Prostate gland (tissue), 2 donors: ENCODE results near the gene CD63.

Experiments
- POLR2A ChIP-seq: fragments of 450-650 bp; IDR thresholded peaks from one replicate; pipeline ENCODE4 v1.6.1; 2016; ENCODE audit warnings: antibody characterized with exemption, mild to moderate bottlenecking
- POLR2AphosphoS5 ChIP-seq: sonication (generic); formaldehyde crosslinking; IDR thresholded peaks from one replicate; pipeline ENCODE4 v1.6.1; 2017; ENCODE audit warnings: antibody characterized with exemption
- TF ChIP-seq, protein P1 (sequence below), 4 experiments: fragments of 200-600 bp in 2 of 4; fragments of 450-650 bp in 2 of 4; sonication (generic) in 2 of 4; IDR thresholded peaks; 1 replicate in 3 of 4; 2 replicates in 1 of 4; pipeline ENCODE4 v1.5.1; 2016 to 2019; ENCODE audit warnings: antibody characterized with exemption in 4 of 4, mild to moderate bottlenecking in 2 of 4, moderate library complexity in 2 of 4

DNA sequence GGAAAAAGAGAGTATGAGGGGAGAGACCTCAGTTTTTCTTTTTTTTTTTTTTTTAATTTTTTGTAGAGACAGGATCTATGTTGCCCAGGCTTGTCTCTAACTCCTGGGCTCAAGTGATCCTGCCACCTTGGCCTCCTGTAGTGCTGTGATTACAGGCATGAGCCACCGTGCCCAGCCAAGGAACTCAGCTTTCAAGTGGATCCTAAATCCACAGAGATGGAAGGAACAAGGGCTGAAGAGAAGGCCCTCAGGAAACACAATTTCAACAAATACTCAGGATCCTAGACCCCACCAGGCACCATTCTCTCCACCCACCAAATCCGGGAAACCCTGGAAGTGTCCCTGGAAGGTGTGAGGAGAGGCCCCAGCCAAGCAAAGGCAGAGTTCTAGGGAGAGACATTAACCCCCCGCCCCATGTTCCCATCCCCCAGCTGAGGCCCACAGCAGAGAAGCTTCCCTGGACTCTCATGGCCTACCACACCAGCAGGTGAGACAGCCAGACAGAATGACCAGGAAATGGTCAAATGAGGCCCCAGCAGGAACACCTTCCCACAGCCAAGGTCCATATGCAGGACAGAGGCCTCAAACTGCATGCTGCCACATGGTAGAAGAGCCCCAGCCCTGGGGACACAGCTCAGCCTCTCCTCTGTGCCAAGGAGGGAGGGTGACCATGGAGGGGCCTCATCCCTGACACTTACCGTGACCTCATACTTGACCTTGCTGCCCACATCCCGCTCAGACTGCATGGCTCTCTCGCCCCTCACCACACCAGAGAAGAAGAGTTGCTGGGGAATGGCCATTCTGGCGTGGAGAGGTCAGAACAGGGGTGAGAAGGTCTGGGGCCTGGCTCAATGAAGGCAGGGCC lies 35.3 kb downstream of the CD63 start:
- TF ChIP-seq, protein P1, sequence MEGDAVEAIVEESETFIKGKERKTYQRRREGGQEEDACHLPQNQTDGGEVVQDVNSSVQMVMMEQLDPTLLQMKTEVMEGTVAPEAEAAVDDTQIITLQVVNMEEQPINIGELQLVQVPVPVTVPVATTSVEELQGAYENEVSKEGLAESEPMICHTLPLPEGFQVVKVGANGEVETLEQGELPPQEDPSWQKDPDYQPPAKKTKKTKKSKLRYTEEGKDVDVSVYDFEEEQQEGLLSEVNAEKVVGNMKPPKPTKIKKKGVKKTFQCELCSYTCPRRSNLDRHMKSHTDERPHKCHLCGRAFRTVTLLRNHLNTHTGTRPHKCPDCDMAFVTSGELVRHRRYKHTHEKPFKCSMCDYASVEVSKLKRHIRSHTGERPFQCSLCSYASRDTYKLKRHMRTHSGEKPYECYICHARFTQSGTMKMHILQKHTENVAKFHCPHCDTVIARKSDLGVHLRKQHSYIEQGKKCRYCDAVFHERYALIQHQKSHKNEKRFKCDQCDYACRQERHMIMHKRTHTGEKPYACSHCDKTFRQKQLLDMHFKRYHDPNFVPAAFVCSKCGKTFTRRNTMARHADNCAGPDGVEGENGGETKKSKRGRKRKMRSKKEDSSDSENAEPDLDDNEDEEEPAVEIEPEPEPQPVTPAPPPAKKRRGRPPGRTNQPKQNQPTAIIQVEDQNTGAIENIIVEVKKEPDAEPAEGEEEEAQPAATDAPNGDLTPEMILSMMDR (IDR thresholded peaks at IDR 0.05) = no peak
- no peak for TF ChIP-seq POLR2AphosphoS5
- no peak for TF ChIP-seq POLR2A
